Measurements from ENCODE around the gene GPR37L1.
A peak's percentile ranks its signal among the peaks of the same experiment; 100 is the strongest.

Gene GPR37L1

GRCh38 chr1:202154148-202154765, 31.5 kb downstream of the GPR37L1 start:
- peaks cover 5% of the 10 kb centered on the region for H3K27me3 ChIP-seq (ENCODE audit: control insufficient read depth, insufficient read depth, low read length)
- peak overlapping the region; percentile 29 for H3K9ac ChIP-seq (ENCODE audit: low read length)
- H3K4me3 ChIP-seq (ENCODE audit: low read length): no peak overlapping the region
- H3K36me3 ChIP-seq (ENCODE audit: control insufficient read depth, insufficient read depth, low read length): no peaks in the 10 kb centered on the region
- H3K4me1 ChIP-seq (ENCODE audit: control insufficient read depth, insufficient read depth, low read length): peaks cover 9% of the 10 kb centered on the region
- no peaks in the 10 kb centered on the region for H3K9me3 ChIP-seq (ENCODE audit: control insufficient read depth, low read length)

GRCh38 chr1:202154766-202155477, 32.2 kb downstream of the GPR37L1 start:
- peaks cover 9% of the 10 kb centered on the region for H3K4me1 ChIP-seq (ENCODE audit: control insufficient read depth, insufficient read depth, low read length)
- H3K27me3 ChIP-seq (ENCODE audit: control insufficient read depth, insufficient read depth, low read length): peaks cover 5% of the 10 kb centered on the region
- H3K9me3 ChIP-seq (ENCODE audit: control insufficient read depth, low read length): no peaks in the 10 kb centered on the region

DNA sequence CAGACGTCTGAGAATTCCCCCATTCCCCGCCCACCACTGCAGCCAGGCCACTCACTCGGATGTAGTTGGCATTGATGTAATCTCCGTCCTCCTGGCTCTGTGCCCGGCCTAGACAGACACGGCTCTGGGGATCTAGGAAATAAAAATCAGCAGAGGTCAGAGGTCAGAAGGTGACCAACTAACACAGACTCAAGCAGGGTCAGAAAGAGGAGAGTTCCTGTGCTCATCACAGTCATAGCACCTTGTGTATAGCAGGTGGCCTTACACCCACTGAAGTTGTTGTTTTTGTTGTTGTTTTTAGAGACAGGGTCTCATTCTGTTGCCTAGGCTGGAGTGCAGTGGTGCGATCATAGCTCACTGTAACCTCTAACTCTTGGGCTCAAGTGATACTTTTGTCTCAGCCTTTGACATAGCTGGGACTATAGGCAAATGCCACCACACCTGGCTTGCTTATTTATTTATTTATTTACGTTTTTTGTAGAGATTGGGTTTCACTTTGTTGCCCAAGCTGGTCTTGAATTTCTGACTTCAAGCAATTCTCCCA, 32.8 kb downstream of the GPR37L1 start:
- Histone ChIP-seq H3K36me3 (ENCODE audit: control insufficient read depth, insufficient read depth, low read length) (no peaks in the 10 kb centered on the region), H3K4me3 (ENCODE audit: low read length) (no peak overlapping the region), H3K27me3 (ENCODE audit: control insufficient read depth, insufficient read depth, low read length) (peaks cover 8% of the 10 kb centered on the region), H3K9ac (ENCODE audit: low read length) (peak overlapping the region; percentile 16), H3K9me3 (ENCODE audit: control insufficient read depth, low read length) (no peaks in the 10 kb centered on the region), H3K4me1 (ENCODE audit: control insufficient read depth, insufficient read depth, low read length) (peaks cover 9% of the 10 kb centered on the region)

More at GRCh38 chr1:202154766-202155477, 32.2 kb downstream of the GPR37L1 start:
- H3K9ac ChIP-seq (ENCODE audit: low read length): peak overlapping the region; percentile 29
- no peak overlapping the region for H3K4me3 ChIP-seq (ENCODE audit: low read length)
- no peaks in the 10 kb centered on the region for H3K36me3 ChIP-seq (ENCODE audit: control insufficient read depth, insufficient read depth, low read length)

DNA sequence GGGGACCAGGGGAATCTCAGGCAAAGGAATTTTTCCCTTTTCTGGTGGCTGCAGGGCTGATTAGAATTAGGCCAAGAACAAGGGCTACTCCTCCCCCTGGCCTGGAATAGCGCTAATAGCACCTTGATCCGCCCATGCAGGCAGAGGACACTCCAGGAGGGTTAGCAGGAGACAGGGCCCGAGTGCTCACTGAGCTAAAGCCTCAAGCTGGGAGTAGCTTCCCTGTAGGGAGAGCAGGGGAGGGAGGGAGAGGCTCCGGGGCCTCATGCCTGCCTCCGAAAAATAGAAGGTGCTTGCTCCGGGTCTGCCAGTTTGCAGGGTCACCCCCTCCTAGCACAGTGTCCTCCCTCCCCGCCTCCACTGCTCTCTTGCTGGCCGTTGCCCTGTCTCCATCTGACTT, 33.9 kb downstream of the GPR37L1 start:
- H3K4me1 ChIP-seq (ENCODE audit: control insufficient read depth, insufficient read depth, low read length): peaks cover 9% of the 10 kb centered on the region

DNA sequence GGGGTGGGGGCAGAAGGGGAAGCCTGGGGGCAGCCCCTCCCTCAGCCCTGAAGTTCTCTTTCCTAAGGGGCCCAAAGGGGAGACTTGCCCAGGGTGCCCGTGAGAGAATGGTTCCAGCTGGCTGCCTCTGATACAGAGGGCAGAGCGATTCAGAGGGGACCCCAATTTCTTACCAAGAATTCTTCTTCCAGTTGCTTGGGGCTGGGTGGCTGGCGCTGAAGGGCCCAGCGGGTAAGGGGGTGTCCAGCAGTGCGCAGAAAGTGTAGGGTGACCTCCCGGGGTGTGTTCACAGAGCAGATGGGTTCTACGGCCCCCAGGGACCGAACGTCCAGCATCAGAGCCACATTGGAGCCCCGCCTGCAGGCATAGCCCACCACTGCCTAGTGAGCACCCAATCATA, 35.2 kb downstream of the GPR37L1 start:
- Histone ChIP-seq H3K9me3 (ENCODE audit: control insufficient read depth, low read length) (no peaks in the 10 kb centered on the region), H3K36me3 (ENCODE audit: control insufficient read depth, insufficient read depth, low read length) (no peaks in the 10 kb centered on the region), H3K9ac (ENCODE audit: low read length) (no peak overlapping the region), H3K27me3 (ENCODE audit: control insufficient read depth, insufficient read depth, low read length) (peaks cover 8% of the 10 kb centered on the region), H3K4me3 (ENCODE audit: low read length) (no peak overlapping the region), H3K4me1 (ENCODE audit: control insufficient read depth, insufficient read depth, low read length) (peaks cover 9% of the 10 kb centered on the region)

More for the DNA sequence above, 33.9 kb downstream of the GPR37L1 start:
- H3K9me3 ChIP-seq (ENCODE audit: control insufficient read depth, low read length): no peaks in the 10 kb centered on the region
- H3K27me3 ChIP-seq (ENCODE audit: control insufficient read depth, insufficient read depth, low read length): peaks cover 8% of the 10 kb centered on the region
- H3K9ac ChIP-seq (ENCODE audit: low read length): no peak overlapping the region
- H3K36me3 ChIP-seq (ENCODE audit: control insufficient read depth, insufficient read depth, low read length): no peaks in the 10 kb centered on the region
- no peak overlapping the region for H3K4me3 ChIP-seq (ENCODE audit: low read length)

GRCh38 chr1:202158810-202159533, 36.3 kb downstream of the GPR37L1 start:
- H3K9me3 ChIP-seq (ENCODE audit: control insufficient read depth, low read length): no peaks in the 10 kb centered on the region
- peaks cover 13% of the 10 kb centered on the region for H3K4me1 ChIP-seq (ENCODE audit: control insufficient read depth, insufficient read depth, low read length)
- no peaks in the 10 kb centered on the region for H3K36me3 ChIP-seq (ENCODE audit: control insufficient read depth, insufficient read depth, low read length)
- peaks cover 8% of the 10 kb centered on the region for H3K27me3 ChIP-seq (ENCODE audit: control insufficient read depth, insufficient read depth, low read length)
- H3K9ac ChIP-seq (ENCODE audit: low read length): peak overlapping the region; percentile 22
- H3K4me3 ChIP-seq (ENCODE audit: low read length): no peak overlapping the region

GRCh38 chr1:202159534-202160371, 37.0 kb downstream of the GPR37L1 start:
- H3K36me3 ChIP-seq (ENCODE audit: control insufficient read depth, insufficient read depth, low read length): no peaks in the 10 kb centered on the region
- H3K9me3 ChIP-seq (ENCODE audit: control insufficient read depth, low read length): no peaks in the 10 kb centered on the region
- H3K4me1 ChIP-seq (ENCODE audit: control insufficient read depth, insufficient read depth, low read length): peaks cover 11% of the 10 kb centered on the region
- no peak overlapping the region for H3K4me3 ChIP-seq (ENCODE audit: low read length)
- peak overlapping the region; percentile 64 for H3K9ac ChIP-seq (ENCODE audit: low read length)
- H3K27me3 ChIP-seq (ENCODE audit: control insufficient read depth, insufficient read depth, low read length): peaks cover 8% of the 10 kb centered on the region

GRCh38 chr1:202160377-202160940, 37.7 kb downstream of the GPR37L1 start, which contains the start of gene PTPN7:
Gene PTPN7 (minus strand): TSS chr1:202160602. CDS start chr1:202159402, 1,200 bp downstream.
- peak within 1 kb of the TSS; percentile 64 for H3K9ac ChIP-seq (ENCODE audit: low read length)
- H3K36me3 ChIP-seq (ENCODE audit: control insufficient read depth, insufficient read depth, low read length): no peaks in the 10 kb centered on the region
- no peaks in the 10 kb centered on the region for H3K9me3 ChIP-seq (ENCODE audit: control insufficient read depth, low read length)
- H3K4me1 ChIP-seq (ENCODE audit: control insufficient read depth, insufficient read depth, low read length): peaks cover 4% of the 10 kb centered on the region
- no peak within 1 kb of the TSS for H3K4me3 ChIP-seq (ENCODE audit: low read length)
- H3K27me3 ChIP-seq (ENCODE audit: control insufficient read depth, insufficient read depth, low read length): peaks cover 4% of the 10 kb centered on the region

GRCh38 chr1:202161151-202162046, 38.7 kb downstream of the GPR37L1 start:
- H3K4me1 ChIP-seq (ENCODE audit: control insufficient read depth, insufficient read depth, low read length): peaks cover 4% of the 10 kb centered on the region
- peak overlapping the region; percentile 37 for H3K9ac ChIP-seq (ENCODE audit: low read length)
- H3K9me3 ChIP-seq (ENCODE audit: control insufficient read depth, low read length): no peaks in the 10 kb centered on the region
- no peaks in the 10 kb centered on the region for H3K36me3 ChIP-seq (ENCODE audit: control insufficient read depth, insufficient read depth, low read length)
- H3K27me3 ChIP-seq (ENCODE audit: control insufficient read depth, insufficient read depth, low read length): peaks cover 4% of the 10 kb centered on the region
- no peak overlapping the region for H3K4me3 ChIP-seq (ENCODE audit: low read length)

GRCh38 chr1:202162047-202162417, 39.3 kb downstream of the GPR37L1 start:
- H3K36me3 ChIP-seq (ENCODE audit: control insufficient read depth, insufficient read depth, low read length): no peaks in the 10 kb centered on the region
- H3K4me3 ChIP-seq (ENCODE audit: low read length): no peak overlapping the region
- no peaks in the 10 kb centered on the region for H3K9me3 ChIP-seq (ENCODE audit: control insufficient read depth, low read length)
- H3K9ac ChIP-seq (ENCODE audit: low read length): no peak overlapping the region
- H3K4me1 ChIP-seq (ENCODE audit: control insufficient read depth, insufficient read depth, low read length): peaks cover 4% of the 10 kb centered on the region
- peaks cover 4% of the 10 kb centered on the region for H3K27me3 ChIP-seq (ENCODE audit: control insufficient read depth, insufficient read depth, low read length)

Data from mucosa of stomach (tissue), 1 donor.